Gastroesophageal sphincter (tissue), 4 donors: ENCODE results near the gene TUBB2B. TPM values are rescaled to one million over a fixed set of nuclear protein-coding genes. Genes with fewer than 3 reads are reported as not detected.

ENCODE experiments used
- ATAC-seq: fragments of 150-250 bp; one replicate; pipeline ENCODE4 v1.9.1; 2016; ENCODE audit warnings: mild to moderate bottlenecking, moderate library complexity
- H3K27ac ChIP-seq, 4 donors: fragments of 200-600 bp; sonication (generic) in 3 of 4; 1 replicate in 3 of 4; 2 replicates in 1 of 4; pipeline ENCODE4 v1.5.1; 2016 to 2019
- H3K27me3 ChIP-seq: fragments of 200-600 bp; sonication (generic); one replicate; pipeline ENCODE4 v1.5.1; 2019
- H3K36me3 ChIP-seq, 2 donors: fragments of 200-600 bp; sonication (generic); one replicate each; pipeline ENCODE4 v1.5.1; 2019; ENCODE audit warnings: control low read depth in 1 of 2
- H3K4me1 ChIP-seq, 3 donors: fragments of 200-600 bp; sonication (generic); 1 replicate in 2 of 3; 2 replicates in 1 of 3; pipeline ENCODE4 v1.5.1; 2016 to 2019; ENCODE audit warnings: control low read depth in 2 of 3
- H3K4me3 ChIP-seq, 2 donors: fragments of 200-600 bp; sonication (generic); one replicate each; pipeline ENCODE4 v1.5.1; 2019; ENCODE audit warnings: mild to moderate bottlenecking in 1 of 2, moderate library complexity in 1 of 2
- H3K9me3 ChIP-seq, 3 donors: fragments of 200-600 bp; sonication (generic); one replicate each; pipeline ENCODE4 v1.5.1; 2017 to 2019; ENCODE audit warnings: control low read depth in 2 of 3
- CTCF ChIP-seq, 4 experiments: fragments of 200-600 bp in 2 of 4; fragments of 450-650 bp in 2 of 4; sonication (generic) in 1 of 4; IDR thresholded peaks; one replicate each; pipeline ENCODE4 v1.5.1; 2017 to 2019; ENCODE audit warnings: antibody characterized with exemption in 4 of 4, mild to moderate bottlenecking in 2 of 4, moderate library complexity in 2 of 4
- EP300 ChIP-seq: sonication (generic); formaldehyde crosslinking; IDR thresholded peaks from one replicate; pipeline ENCODE4 v1.6.1; 2017; ENCODE audit warnings: antibody characterized with exemption, mild to moderate bottlenecking
- POLR2A ChIP-seq, 2 donors: fragments of 450-650 bp; IDR thresholded peaks; one replicate each; pipeline ENCODE4 v1.6.1; 2017; ENCODE audit warnings: antibody characterized with exemption in 2 of 2, mild to moderate bottlenecking in 2 of 2, moderate library complexity in 1 of 2
- POLR2AphosphoS5 ChIP-seq: sonication (generic); formaldehyde crosslinking; IDR thresholded peaks from one replicate; pipeline ENCODE4 v1.6.1; 2017; ENCODE audit warnings: antibody characterized with exemption
- WGBS, 2 donors: methylation state at CpG; one replicate each; pipeline ENCODE4 v1.1.5; 2018; ENCODE audit warnings: low coverage in 1 of 2; 5-methylcytosine and 5-hydroxymethylcytosine counted together
- total RNA-seq, 4 donors: library from RNA; depleted of rRNA; stranded (reverse); fragments of >200 nt; gene quantifications; one replicate each; pipeline ENCODE4 v1.1.0, GENCODE V29; 2016

Gene TUBB2B
- total RNA-seq, 4 donors from 2014 or later, result 11.5 to 42.8 (median 14.6) TPM

- peaks cover 8% of the 10 kb centered on the region for H3K27me3 ChIP-seq
- WGBS, 2 donors, result 76 to 84% methylated on average over 10 to 18 of the region's 24 CpGs
- TF ChIP-seq EP300 (no peak), CTCF (IDR thresholded peaks at IDR 0.05) (no peak), POLR2AphosphoS5 (no peak), POLR2A (IDR thresholded peaks at IDR 0.05) (no peak)
- H3K9me3 ChIP-seq, result no peaks in the 10 kb centered on the region
- no peak overlapping the region for H3K27ac ChIP-seq
- no peaks in the 10 kb centered on the region for H3K4me1 ChIP-seq
- ATAC-seq, result peak; percentile 46
- H3K36me3 ChIP-seq, result no peaks in the 10 kb centered on the region
- no peak overlapping the region for H3K4me3 ChIP-seq
These were observed 10.6 kb upstream of the TUBB2B start for GRCh38 chr6:3237761-3238662.

- no peak for ATAC-seq
- Histone ChIP-seq H3K27me3 (peaks cover 13% of the 10 kb centered on the region), H3K4me1 (peaks cover 0 to 12% (median 5%) of the 10 kb centered on the region in 3 donors), H3K9me3 (no peaks in the 10 kb centered on the region), H3K27ac (no peak overlapping the region), H3K4me3 (no peak overlapping the region), H3K36me3 (no peaks in the 10 kb centered on the region)
- TF ChIP-seq EP300 (no peak), CTCF (IDR thresholded peaks at IDR 0.05) (no peak), POLR2AphosphoS5 (no peak), POLR2A (IDR thresholded peaks at IDR 0.05) (no peak)
- 75 to 91% methylated on average over 3 of the region's 3 CpGs for WGBS, 2 donors
These were observed 8.6 kb upstream of the TUBB2B start for GRCh38 chr6:3236005-3236404.

GRCh38 chr6:3235486-3235885 lies 8.0 kb upstream of the TUBB2B start:
- H3K4me1 ChIP-seq, result peaks cover 0 to 17% (median 5%) of the 10 kb centered on the region in 3 donors
- H3K9me3 ChIP-seq, result no peaks in the 10 kb centered on the region
- WGBS, 2 donors, result 77% methylated on average over 2 of the region's 2 CpGs; no CpG with 5 or more reads in 1 of the 2 donors
- H3K27ac ChIP-seq, result no peak overlapping the region
- no peak for ATAC-seq
- H3K4me3 ChIP-seq, result no peak overlapping the region
- peaks cover 18% of the 10 kb centered on the region for H3K27me3 ChIP-seq
- no peak for TF ChIP-seq POLR2AphosphoS5
- no peak for TF ChIP-seq POLR2A (IDR thresholded peaks at IDR 0.05)
- H3K36me3 ChIP-seq, result no peaks in the 10 kb centered on the region

- H3K36me3 ChIP-seq, result no peaks in the 10 kb centered on the region
- H3K27me3 ChIP-seq, result peaks cover 33% of the 10 kb centered on the region
- no peak for TF ChIP-seq POLR2A (IDR thresholded peaks at IDR 0.05)
- no peak for TF ChIP-seq POLR2AphosphoS5
- TF ChIP-seq CTCF (IDR thresholded peaks at IDR 0.05), result no peak
- no peaks in the 10 kb centered on the region for H3K9me3 ChIP-seq
- H3K27ac ChIP-seq, result no peak overlapping the region
- ATAC-seq, result no peak
- 91 to 100% methylated on average over 2 to 3 of the region's 3 CpGs for WGBS, 2 donors
- peaks cover 0 to 33% (median 13%) of the 10 kb centered on the region in 3 donors for H3K4me1 ChIP-seq
- no peak overlapping the region for H3K4me3 ChIP-seq
These were observed 6.5 kb upstream of the TUBB2B start for GRCh38 chr6:3233904-3234303.

GRCh38 chr6:3233321-3233720 lies 5.9 kb upstream of the TUBB2B start:
- no peaks in the 10 kb centered on the region for H3K9me3 ChIP-seq
- TF ChIP-seq CTCF (IDR thresholded peaks at IDR 0.05) (no peak), POLR2A (IDR thresholded peaks at IDR 0.05) (no peak), EP300 (no peak)
- H3K27ac ChIP-seq, result no peak overlapping the region
- no peaks in the 10 kb centered on the region for H3K36me3 ChIP-seq
- peaks cover 39% of the 10 kb centered on the region for H3K27me3 ChIP-seq
- WGBS, 2 donors, result 71 to 100% methylated on average over 1 to 3 of the region's 3 CpGs
- ATAC-seq, result no peak
- H3K4me3 ChIP-seq, result no peak overlapping the region
- peaks cover 0 to 39% (median 19%) of the 10 kb centered on the region in 3 donors for H3K4me1 ChIP-seq
